Measurements from ENCODE around the gene CAMTA1.

CAMTA1 gene

DNA sequence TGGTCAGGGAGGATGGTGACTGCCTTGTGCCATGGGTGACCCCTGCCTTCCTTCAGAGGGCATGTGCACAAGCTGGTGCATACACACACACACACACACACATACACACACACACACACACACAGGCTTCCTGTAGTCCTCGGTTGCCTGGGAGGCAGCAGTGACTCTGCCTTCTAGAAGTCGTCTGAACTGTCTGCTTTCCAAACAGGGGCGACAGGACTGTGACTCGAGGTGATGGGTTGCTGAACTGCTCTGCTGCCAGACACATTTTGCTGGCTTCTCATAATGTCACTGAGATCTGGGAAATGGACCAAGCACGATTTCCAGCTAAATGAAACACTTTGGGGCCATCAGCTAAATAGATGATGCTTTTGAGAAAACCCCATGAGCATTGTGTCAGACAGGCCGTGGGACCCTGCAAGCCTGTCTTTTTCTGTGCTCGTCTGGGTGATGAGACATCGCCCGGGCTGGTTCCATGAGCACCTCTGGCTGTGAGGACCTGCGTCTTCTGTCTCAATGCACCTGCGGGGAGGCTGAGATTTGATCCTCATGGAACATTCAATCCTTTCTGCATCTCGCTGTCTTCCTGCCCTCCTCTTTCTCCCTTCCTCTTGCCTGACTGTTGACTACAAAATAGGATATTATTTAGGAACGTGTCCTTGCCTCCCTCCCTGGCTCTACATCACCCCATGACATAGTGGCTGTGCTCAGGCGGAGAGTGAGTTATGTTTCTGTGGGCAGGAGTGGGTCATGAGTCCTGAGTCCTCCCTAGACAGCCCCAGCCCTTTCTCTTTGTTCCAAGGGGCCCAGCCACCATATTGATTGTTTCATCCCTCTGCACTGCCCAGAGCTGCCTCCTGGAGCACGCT, 436.8 kb downstream of the CAMTA1 start:
- DNase-seq: no peak

GRCh38 chr1:7222695-7223015, 437.4 kb downstream of the CAMTA1 start:
- no peak for DNase-seq

- no peak for DNase-seq
Observed at GRCh38 chr1:7223334-7224080, 438.3 kb downstream of the CAMTA1 start.

GRCh38 chr1:7224081-7224534, 438.9 kb downstream of the CAMTA1 start:
- DNase-seq: no peak

GRCh38 chr1:7224644-7225043, 439.4 kb downstream of the CAMTA1 start:
- DNase-seq: no peak

DNA sequence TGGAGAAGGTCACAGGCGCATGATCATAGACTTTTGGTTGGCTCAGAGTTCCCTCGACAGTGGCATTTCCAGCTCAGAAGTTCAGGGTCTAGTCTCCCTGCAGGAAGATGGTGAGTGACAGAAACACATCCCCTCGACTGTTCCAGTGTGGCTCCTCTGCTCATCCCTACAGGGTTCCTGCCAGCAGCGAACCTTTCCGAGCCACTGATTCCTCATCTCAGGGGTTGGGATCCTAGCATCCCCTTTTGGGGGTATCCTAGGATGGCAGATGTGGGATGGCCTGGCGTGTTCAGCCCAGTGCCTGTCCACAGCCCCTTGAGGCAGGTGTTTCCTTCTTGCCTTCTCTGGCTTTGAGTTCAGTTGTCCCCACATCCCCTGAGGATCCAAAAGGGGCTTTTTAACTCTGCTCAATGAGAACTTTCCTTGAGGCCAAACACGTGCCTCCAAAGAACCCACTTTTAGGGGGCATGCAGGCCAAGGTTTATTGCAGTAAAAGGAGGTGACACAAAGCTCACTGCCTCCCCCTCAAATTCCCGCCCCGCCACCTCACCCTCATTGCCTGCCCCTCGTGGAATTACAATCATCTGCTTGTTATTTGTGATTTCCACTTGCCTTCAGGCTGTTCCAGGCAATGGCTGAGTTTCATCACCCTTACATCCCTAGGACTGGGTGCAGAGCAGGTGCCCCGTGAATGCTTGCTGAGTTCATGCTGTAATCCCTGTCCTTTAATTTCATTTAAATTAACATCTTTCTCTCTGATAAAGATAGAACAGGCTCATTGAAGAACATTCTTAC, 440.7 kb downstream of the CAMTA1 start:
- DNase-seq: no peak

DNA sequence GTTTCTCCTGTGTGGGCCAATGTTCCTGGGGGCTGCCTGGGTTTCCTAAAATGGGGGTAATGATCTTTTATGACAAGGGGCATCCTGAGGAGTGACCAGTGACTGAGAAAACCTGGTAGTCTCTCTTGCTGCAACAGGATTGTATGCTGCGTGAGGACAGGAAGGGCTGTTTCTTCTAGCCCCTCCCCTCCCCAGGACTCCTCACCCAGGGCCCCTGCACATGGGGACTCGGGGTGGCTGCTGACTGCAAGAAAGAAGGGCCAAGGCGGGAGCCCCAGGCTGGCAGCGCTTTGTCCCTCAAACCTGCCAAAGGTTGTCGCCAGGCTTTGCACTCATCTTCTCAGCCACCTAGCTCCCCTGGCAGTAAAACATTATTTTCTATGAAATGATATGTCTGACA, 442.4 kb downstream of the CAMTA1 start:
- no peak for DNase-seq

GRCh38 chr1:7228252-7228961, 443.2 kb downstream of the CAMTA1 start:
- DNase-seq: no peak

GRCh38 chr1:7229186-7229585, 443.9 kb downstream of the CAMTA1 start:
- no peak for DNase-seq

- no peak for DNase-seq
Observed at GRCh38 chr1:7229696-7230631, 444.7 kb downstream of the CAMTA1 start.

DNA sequence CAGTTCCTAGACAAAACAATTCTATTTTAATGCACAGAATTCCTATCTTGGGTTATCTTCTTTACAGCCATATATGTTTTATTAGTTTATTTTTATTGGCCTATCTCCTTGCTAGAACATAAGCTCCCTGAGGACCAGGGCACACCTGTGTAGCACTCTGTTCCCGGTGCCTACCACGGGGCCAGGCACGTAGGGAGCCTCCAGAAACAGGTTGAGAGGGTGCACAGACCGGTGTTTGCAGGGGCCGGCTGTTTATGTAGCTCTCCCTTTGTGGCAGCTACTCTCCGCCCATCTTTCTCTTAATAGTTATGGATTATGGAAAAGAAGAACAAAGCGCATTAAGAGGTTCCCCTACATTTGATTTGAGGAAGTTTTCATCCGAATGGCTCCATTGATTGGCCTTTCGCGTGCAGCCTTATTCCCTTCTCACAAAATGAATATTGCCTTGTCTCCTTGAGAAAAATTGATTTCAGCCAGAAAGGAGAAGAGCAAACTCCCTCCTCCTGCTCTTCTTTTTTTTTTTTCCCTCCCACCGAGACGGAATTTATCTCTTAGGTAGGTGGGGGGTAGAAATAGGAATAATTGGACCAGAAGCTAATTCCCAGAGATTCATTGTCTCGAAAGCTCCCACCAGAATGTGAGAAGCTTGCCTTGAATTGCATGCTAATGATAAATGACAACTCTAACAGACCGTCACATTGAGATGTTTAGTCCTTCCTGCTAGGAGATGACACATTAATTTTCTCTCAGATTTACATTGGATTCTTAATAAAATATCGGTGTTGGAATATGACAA, 447.4 kb downstream of the CAMTA1 start:
- no peak for DNase-seq

GRCh38 chr1:7233237-7233540, 447.9 kb downstream of the CAMTA1 start:
- no peak for DNase-seq

GRCh38 chr1:7233646-7234470, 448.6 kb downstream of the CAMTA1 start:
- DNase-seq: no peak

DNA sequence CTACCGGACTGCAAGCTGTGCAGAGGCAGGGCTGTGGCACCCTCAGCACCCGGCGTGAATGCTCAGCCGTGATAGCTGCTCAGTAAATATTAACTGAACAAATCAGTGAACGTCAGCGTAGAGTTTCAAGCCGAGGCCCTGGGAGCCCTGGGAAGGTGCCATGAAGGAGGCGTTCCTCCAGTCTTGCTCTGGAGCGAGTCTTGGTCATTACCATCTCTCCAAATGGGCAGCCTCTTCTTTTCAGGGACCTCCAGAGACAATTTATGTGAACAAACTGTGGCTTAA, 449.2 kb downstream of the CAMTA1 start:
- DNase-seq: no peak

GRCh38 chr1:7235871-7236517, 450.7 kb downstream of the CAMTA1 start:
- no peak for DNase-seq

DNA sequence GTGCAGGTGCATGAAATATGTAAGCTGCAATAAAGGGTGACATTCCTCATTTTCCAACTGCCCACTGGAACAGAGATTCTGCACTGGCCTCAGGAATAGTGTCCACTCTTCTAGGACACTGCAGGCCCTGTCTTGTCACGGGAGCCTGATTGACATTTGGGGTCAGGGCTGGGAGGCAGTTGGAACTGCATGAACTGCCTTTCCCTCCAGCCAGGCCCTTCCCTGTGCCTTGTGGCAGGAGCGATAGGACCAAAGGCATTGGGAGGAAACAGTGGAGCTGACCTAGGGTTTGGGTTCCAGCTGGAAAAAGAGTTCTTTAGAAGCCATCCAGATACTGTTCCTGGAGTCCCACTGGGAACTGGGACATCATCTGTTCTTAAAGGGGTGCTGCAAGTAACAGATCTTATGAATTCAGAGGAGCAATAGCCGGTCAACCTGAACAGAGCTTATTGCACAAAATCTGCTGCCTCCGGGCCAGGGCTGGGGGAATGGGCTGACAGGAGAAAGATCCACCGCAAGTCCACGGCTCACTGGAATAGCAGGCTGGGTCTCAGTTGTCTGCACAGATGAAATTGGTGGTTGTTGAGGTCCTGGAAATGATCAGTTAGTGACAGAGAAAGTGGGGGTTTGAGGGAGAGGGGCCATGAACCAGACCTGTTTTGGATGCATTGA, 451.7 kb downstream of the CAMTA1 start:
- DNase-seq: no peak

DNA sequence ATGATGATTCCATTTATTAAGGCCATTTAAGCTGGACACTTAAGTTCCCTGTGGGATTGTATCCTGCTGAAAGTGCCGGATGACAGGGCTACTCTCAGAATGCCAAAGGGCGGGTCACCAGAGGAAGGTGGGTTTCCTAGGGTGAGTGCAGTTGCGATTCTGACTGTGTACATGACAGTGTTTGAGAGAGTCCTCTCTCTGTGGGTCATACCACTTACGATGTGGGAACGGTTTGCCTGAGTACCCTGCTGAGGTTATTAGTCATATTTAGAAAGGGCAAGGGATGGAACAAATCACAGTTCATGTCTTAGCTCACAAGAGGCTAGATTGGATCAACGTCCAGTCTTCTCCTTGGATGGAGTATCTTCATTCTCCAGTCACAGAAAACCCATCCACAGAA, 461.9 kb downstream of the CAMTA1 start:
- no peak for DNase-seq

DNA sequence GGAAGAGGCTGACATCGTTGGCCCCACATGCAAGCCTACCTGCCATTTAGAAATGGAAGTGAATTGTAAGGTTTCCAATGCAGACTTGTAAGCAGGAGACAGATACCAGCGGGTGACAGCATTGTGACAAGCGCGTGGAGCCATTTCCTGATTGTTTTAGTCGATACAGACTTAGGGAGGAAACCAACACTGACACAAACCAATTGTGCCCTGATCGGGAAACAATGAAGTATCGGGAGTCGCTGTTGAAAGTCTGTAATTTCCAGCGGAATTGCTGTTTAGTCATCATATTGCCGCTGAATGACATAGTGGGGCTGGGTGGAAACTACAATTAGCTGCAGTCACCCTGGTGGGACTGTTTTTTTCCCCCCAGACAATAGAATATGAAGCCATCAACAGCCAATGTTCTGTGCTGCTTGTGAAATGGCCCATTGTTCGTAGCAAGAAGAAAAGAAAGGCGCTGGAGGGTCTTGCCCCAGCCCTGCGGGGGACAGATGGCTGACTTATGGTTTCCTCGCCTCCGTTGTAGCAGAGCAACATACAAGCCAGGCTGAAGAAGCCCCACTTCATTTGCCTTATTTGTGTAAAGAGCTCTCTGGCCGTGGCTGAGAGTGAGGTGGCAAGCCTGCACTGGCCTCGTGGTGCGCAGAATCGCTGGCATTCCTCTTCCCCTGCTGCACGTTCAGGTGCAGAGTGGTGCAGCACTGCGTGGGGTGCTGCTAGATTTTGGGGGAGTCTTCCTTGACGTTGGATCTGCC, 462.7 kb downstream of the CAMTA1 start:
- no peak for DNase-seq
